ENCODE data around the gene RNF148. TPM values are rescaled to one million over a fixed set of nuclear protein-coding genes. Genes with fewer than 3 reads are reported as not detected.

Gene RNF148, protein sequence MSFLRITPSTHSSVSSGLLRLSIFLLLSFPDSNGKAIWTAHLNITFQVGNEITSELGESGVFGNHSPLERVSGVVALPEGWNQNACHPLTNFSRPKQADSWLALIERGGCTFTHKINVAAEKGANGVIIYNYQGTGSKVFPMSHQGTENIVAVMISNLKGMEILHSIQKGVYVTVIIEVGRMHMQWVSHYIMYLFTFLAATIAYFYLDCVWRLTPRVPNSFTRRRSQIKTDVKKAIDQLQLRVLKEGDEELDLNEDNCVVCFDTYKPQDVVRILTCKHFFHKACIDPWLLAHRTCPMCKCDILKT
- polyA plus RNA-seq (2011; rRNA removed): not detected in 2 replicates
- not detected in 2 replicates for polyA plus RNA-seq (2012; cell fraction: cytosol; rRNA removed)
- not detected in 2 replicates for polyA plus RNA-seq (2012; cell fraction: nucleus; rRNA removed)
- polyA plus RNA-seq (2017; fragmentation: RNase III; extraction: RNeasy Plus Mini Kit Qiagen cat#74134 plus additional on column Dnase treatment): not detected in 3 replicates
- polyA minus RNA-seq (2011; rRNA and poly(A)+ RNA removed): not detected in 2 replicates

DNA sequence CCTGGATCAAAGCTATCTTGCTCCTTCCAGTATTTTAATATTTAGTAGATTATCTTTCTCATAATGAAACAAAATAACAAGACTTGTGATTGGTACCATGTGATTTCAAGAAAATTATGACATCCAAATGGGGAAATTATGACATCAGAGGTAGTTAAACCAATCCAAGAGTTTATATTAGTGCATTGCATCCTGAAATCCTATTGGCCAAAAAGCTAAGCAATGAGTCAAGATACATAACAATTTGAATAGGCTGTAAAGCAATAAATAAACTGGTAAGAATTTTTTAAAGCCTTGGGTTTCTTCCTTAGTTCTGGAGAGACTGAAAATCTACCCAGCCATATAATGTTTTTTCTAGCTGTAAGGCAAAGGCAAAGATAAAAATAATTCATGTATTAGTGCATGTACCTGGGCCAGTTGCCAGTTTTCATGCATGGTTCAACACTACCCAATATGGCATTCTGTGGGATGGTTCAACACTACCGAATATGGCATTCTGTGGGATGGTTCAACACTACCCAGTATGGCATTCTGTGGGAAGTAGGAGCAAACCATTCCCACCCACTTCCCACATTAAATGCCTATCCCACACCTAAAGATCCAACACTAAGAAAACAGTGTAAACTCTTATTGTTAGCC lies at the start of gene RNF148:
Gene RNF148 (minus strand): TSS at position 51 of the 639 bp plus-strand sequence. CDS start 172 bp downstream, outside the sequence.
- no peaks in the 10 kb centered on the region for H3K4me1 ChIP-seq
- ATAC-seq (no peak), DNase-seq (ENCODE audit: low read depth in 1 of 2, low spot score in 1 of 2) (no peak), FAIRE-seq (no peak)
- TF ChIP-seq, protein P1, sequence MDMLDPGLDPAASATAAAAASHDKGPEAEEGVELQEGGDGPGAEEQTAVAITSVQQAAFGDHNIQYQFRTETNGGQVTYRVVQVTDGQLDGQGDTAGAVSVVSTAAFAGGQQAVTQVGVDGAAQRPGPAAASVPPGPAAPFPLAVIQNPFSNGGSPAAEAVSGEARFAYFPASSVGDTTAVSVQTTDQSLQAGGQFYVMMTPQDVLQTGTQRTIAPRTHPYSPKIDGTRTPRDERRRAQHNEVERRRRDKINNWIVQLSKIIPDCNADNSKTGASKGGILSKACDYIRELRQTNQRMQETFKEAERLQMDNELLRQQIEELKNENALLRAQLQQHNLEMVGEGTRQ (IDR thresholded peaks at IDR 0.05): no peak
- TF ChIP-seq, protein P2, sequence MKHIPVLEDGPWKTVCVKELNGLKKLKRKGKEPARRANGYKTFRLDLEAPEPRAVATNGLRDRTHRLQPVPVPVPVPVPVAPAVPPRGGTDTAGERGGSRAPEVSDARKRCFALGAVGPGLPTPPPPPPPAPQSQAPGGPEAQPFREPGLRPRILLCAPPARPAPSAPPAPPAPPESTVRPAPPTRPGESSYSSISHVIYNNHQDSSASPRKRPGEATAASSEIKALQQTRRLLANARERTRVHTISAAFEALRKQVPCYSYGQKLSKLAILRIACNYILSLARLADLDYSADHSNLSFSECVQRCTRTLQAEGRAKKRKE (CRISPR knock-in tag; IDR thresholded peaks at IDR 0.05; ENCODE audit: low read depth): no peak
- TF ChIP-seq PHF8 (IDR thresholded peaks at IDR 0.05; ENCODE audit: borderline replicate concordance, low read depth): no peak
- no peak for TF ChIP-seq KDM5A (IDR thresholded peaks at IDR 0.05)
- TF ChIP-seq BHLHE40 (IDR thresholded peaks at IDR 0.05; ENCODE audit: low read depth, low read length): no peak
- TF ChIP-seq TFCP2L1 (CRISPR knock-in tag; IDR thresholded peaks at IDR 0.05): no peak
- H3K4me2 ChIP-seq: no peak within 1 kb of the TSS
- no peak within 1 kb of the TSS for H3K27ac ChIP-seq
- ChIA-PET POLR2A (no interaction called here), CTCF (interaction anchor here (1.2 kb wide), 1 partner anchor 373 kb away, joined by 3 read pairs; no protein-coding TSS in a partner anchor)
- no peaks in the 10 kb centered on the region for H3K9me3 ChIP-seq
- H3K4me3 ChIP-seq: no peak within 1 kb of the TSS
- WGBS (ENCODE audit: missing lambda C conversion rate): 0% methylated on average over 1 of the region's 1 CpG

DNA sequence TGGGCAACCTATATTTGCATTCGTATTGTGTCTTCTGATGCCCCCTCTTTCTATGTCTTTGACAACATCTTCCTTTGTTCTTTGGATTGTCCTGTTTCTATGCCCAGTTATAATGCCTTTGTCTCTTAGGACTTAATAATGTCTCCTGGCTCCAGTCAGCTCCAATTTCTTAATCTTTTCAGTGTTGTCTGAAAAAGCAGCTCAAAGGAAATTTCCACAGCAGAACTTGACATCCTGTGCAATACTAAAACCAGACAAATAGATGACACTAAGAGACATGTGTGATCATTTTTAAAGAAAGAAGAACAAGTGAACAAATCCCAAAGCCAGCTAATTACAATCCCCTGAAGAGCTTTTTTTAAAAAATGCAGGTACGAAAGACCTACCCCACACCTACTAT lies 47.7 kb upstream of the RNF148 start:
- H3K4me2 ChIP-seq: no peak overlapping the region
- TF ChIP-seq, protein P3, sequence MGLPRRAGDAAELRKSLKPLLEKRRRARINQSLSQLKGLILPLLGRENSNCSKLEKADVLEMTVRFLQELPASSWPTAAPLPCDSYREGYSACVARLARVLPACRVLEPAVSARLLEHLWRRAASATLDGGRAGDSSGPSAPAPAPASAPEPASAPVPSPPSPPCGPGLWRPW (IDR thresholded peaks at IDR 0.05): no peak
- TF ChIP-seq, protein P4, sequence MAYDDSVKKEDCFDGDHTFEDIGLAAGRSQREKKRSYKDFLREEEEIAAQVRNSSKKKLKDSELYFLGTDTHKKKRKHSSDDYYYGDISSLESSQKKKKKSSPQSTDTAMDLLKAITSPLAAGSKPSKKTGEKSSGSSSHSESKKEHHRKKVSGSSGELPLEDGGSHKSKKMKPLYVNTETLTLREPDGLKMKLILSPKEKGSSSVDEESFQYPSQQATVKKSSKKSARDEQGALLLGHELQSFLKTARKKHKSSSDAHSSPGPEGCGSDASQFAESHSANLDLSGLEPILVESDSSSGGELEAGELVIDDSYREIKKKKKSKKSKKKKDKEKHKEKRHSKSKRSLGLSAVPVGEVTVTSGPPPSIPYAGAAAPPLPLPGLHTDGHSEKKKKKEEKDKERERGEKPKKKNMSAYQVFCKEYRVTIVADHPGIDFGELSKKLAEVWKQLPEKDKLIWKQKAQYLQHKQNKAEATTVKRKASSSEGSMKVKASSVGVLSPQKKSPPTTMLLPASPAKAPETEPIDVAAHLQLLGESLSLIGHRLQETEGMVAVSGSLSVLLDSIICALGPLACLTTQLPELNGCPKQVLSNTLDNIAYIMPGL (CRISPR knock-in tag; IDR thresholded peaks at IDR 0.05; ENCODE audit: borderline replicate concordance): no peak
- TF ChIP-seq SREBF2 (IDR thresholded peaks at IDR 0.05) (no peak), HOXB5 (CRISPR knock-in tag; IDR thresholded peaks at IDR 0.05) (no peak), FOSL2 (IDR thresholded peaks at IDR 0.05) (no peak), FOSL2 (CRISPR knock-in tag; IDR thresholded peaks at IDR 0.05) (no peak), ZNF302 (CRISPR knock-in tag; IDR thresholded peaks at IDR 0.05) (no peak), HOXA7 (CRISPR knock-in tag; IDR thresholded peaks at IDR 0.05) (no peak), EHF (CRISPR knock-in tag; IDR thresholded peaks at IDR 0.05) (no peak), NPAS2 (CRISPR knock-in tag; IDR thresholded peaks at IDR 0.05; ENCODE audit: borderline replicate concordance) (no peak), KDM5A (IDR thresholded peaks at IDR 0.05) (no peak), EP300 (IDR thresholded peaks at IDR 0.05) (no peak), JUN (IDR thresholded peaks at IDR 0.05) (no peak), NR3C1 (IDR thresholded peaks at IDR 0.05) (no peak), RAD21 (conservative IDR thresholded peaks at IDR 0.05 in 1 of 2, IDR thresholded peaks at IDR 0.05 in 1 of 2) (no peak)
- TF ChIP-seq, protein P5, sequence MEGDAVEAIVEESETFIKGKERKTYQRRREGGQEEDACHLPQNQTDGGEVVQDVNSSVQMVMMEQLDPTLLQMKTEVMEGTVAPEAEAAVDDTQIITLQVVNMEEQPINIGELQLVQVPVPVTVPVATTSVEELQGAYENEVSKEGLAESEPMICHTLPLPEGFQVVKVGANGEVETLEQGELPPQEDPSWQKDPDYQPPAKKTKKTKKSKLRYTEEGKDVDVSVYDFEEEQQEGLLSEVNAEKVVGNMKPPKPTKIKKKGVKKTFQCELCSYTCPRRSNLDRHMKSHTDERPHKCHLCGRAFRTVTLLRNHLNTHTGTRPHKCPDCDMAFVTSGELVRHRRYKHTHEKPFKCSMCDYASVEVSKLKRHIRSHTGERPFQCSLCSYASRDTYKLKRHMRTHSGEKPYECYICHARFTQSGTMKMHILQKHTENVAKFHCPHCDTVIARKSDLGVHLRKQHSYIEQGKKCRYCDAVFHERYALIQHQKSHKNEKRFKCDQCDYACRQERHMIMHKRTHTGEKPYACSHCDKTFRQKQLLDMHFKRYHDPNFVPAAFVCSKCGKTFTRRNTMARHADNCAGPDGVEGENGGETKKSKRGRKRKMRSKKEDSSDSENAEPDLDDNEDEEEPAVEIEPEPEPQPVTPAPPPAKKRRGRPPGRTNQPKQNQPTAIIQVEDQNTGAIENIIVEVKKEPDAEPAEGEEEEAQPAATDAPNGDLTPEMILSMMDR (IDR thresholded peaks at IDR 0.05): no peak
- no peak overlapping the region for H3K27ac ChIP-seq
- no peak overlapping the region for H3K4me3 ChIP-seq
- FAIRE-seq: no peak
- no peaks in the 10 kb centered on the region for H3K4me1 ChIP-seq
- 0% methylated on average over 2 of the region's 2 CpGs for WGBS (ENCODE audit: missing lambda C conversion rate)
- DNase-seq (ENCODE audit: low read depth in 1 of 2, low spot score in 1 of 2): no peak
- no peak for ATAC-seq
- POLR2A ChIA-PET: no interaction called here
- H3K9me3 ChIP-seq: no peaks in the 10 kb centered on the region
- CTCF ChIA-PET: interaction anchor here (0.6 kb wide), 1 partner anchor 161 kb away, joined by 4 read pairs; no protein-coding TSS in a partner anchor

Data from A549 (cell line).